ENCODE measurements around the gene PRR9.

DNA sequence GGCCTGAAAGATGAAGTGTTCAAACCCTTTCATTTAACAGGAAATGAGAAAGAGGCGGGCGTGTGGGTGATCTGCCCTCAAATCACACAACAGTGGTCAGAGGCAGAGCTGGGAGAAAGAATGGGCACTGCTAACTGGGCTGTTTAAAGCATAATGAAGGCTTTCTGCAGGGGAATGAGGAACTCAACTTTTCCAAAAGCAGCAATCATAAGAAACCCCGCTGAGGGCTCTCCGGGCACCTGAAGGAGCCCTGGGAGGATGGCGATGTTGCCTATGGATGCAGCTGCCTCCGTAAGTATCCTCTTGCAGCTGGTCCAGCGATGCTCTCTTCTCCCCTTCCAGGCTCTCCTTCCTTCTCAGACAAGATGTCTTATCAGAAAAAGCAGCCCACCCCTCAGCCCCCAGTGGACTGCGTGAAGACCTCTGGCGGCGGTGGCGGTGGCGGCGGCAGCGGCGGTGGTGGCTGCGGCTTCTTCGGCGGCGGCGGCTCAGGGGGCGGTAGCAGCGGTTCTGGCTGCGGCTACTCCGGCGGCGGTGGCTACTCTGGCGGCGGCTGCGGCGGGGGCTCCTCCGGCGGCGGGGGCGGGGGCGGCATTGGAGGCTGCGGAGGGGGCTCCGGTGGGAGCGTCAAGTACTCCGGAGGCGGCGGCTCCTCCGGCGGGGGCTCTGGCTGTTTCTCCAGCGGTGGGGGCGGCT, 43.3 kb downstream of the PRR9 start:
- TF ChIP-seq MXI1 (conservative IDR thresholded peaks at IDR 0.05; ENCODE audit: poor library complexity, severe bottlenecking), result no peak
- no peak for TF ChIP-seq TAF1 (IDR thresholded peaks at IDR 0.05; ENCODE audit: low read depth)
- no peak for TF ChIP-seq EP300 (conservative IDR thresholded peaks at IDR 0.05; ENCODE audit: poor library complexity, severe bottlenecking)
- TF ChIP-seq, protein P1, sequence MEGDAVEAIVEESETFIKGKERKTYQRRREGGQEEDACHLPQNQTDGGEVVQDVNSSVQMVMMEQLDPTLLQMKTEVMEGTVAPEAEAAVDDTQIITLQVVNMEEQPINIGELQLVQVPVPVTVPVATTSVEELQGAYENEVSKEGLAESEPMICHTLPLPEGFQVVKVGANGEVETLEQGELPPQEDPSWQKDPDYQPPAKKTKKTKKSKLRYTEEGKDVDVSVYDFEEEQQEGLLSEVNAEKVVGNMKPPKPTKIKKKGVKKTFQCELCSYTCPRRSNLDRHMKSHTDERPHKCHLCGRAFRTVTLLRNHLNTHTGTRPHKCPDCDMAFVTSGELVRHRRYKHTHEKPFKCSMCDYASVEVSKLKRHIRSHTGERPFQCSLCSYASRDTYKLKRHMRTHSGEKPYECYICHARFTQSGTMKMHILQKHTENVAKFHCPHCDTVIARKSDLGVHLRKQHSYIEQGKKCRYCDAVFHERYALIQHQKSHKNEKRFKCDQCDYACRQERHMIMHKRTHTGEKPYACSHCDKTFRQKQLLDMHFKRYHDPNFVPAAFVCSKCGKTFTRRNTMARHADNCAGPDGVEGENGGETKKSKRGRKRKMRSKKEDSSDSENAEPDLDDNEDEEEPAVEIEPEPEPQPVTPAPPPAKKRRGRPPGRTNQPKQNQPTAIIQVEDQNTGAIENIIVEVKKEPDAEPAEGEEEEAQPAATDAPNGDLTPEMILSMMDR (IDR thresholded peaks at IDR 0.05; ENCODE audit: poor library complexity, severe bottlenecking), result no peak
- no peak for TF ChIP-seq REST (IDR thresholded peaks at IDR 0.05; ENCODE audit: borderline replicate concordance)

Measured in neural cell (in vitro differentiated cells).